ENCODE data around the gene AOX1. TPM values are rescaled to one million over a fixed set of nuclear protein-coding genes. Genes with fewer than 3 reads are reported as not detected.

Gene AOX1
- total and polyA plus RNA-seq, 10 of the 15 experiments (the other 5 are each of a cell fraction or from before 2014, with no cell fraction given) = 0.03 to 0.56 (median 0.19) TPM; not detected in 6

DNA sequence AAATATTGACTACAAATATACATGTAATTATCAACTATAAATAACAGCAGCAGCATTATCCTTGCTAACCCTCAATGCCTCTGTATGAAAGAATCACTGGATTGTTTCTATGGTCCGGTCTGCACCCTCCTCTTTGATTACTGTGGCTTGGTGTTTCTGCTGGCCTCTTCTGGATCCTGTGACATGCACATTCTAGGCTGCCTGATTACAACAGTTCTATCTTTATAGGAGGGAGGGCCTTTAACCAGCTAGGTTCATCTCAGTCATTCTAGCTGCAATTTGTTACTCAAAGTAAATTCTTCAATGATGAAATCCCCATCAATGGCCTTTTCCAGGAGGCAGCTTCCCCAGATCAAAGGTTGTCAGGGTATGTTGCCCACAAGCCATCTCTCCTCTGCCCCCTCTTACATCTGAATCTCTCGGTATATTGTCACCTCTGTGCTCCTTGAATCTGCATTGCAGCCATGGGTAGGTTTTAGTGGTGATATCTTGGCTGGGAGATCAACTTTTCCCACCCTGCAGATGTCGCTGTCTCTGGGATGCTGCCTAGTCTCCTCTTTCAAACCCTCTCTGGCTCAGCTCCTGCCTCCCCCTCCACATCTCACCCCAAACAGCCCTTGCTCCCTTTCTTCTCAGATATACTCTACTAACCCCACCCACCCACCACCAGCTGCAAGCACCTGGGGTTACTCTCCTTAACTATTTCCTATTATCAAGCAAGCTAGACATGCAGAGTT lies 119.7 kb downstream of the AOX1 start:
- no peaks in the 10 kb centered on the region for H3K79me2 ChIP-seq (ENCODE audit: control insufficient read depth, insufficient read depth, low read length)
- no peak overlapping the region for H3K4me2 ChIP-seq (ENCODE audit: control insufficient read depth, insufficient read depth)
- ChIA-PET POLR2A (interaction anchor here (0.6 kb wide), 2 partner anchors 186 to 222 kb away, joined by 3 read pairs; no protein-coding TSS in a partner anchor), RAD21 (ENCODE audit: unreplicated experiment) (interaction anchor here (0.7 to 2.6 kb wide), 3 partner anchors 127 to 727 kb away, joined by 3 to 21 read pairs (median 4); no protein-coding TSS in a partner anchor), CTCF (interaction anchor here (0.7 to 7.1 kb wide), 8 partner anchors 12 to 726 kb away, joined by 3 to 122 read pairs (median 4); no protein-coding TSS in a partner anchor), SMC1A (ENCODE audit: uncharacterized antibody, unreplicated experiment) (interaction anchor here (0.7 to 9.6 kb wide), 7 partner anchors 8 to 730 kb away, joined by 3 to 89 read pairs (median 6); no protein-coding TSS in a partner anchor)
- H2AFZ ChIP-seq (ENCODE audit: control insufficient read depth, low read depth, low read length) = no peak overlapping the region
- H3K27ac ChIP-seq (ENCODE audit: control insufficient read depth, insufficient read depth) = no peak overlapping the region
- no peak for ATAC-seq
- no peaks in the 10 kb centered on the region for H4K20me1 ChIP-seq (ENCODE audit: control insufficient read depth, insufficient read depth)
- FAIRE-seq = no peak
- H3K36me3 ChIP-seq (ENCODE audit: control insufficient read depth in 2 of 2, insufficient read depth in 2 of 2, low read length in 1 of 2) = no peaks in the 10 kb centered on the region
- H3K9ac ChIP-seq (ENCODE audit: control insufficient read depth, insufficient read depth, low read length) = no peak overlapping the region
- 38% methylated on average over 3 of the region's 3 CpGs for WGBS (ENCODE audit: insufficient coverage, insufficient replicate concordance, low lambda C conversion rate, missing lambda C conversion rate)
- no TSS peak for BruUV-seq (replicated peaks)
- no peak overlapping the region for H3K4me3 ChIP-seq
- in situ Hi-C loops (cut with MboI) = loop anchor here (10.0 kb wide), 2 partner anchors 221 to 731 kb away; no protein-coding TSS in a partner anchor
- DNase-seq (ENCODE audit: low read depth, low spot score) = no peak
- H3K9me3 ChIP-seq (replicated peaks; ENCODE audit: control insufficient read depth, insufficient read depth, low read length) = no peaks in the 10 kb centered on the region
- H3K4me1 ChIP-seq (ENCODE audit: control insufficient read depth, insufficient read depth, low read length) = no peaks in the 10 kb centered on the region
- intact Hi-C loops (cut with micrococcal nuclease; ENCODE audit: unreplicated experiment) = no loop called here
- TF ChIP-seq CHD4 (IDR thresholded peaks at IDR 0.05) = no peak
- TF ChIP-seq HDGF (IDR thresholded peaks at IDR 0.05) = no peak
- TF ChIP-seq, protein P1, sequence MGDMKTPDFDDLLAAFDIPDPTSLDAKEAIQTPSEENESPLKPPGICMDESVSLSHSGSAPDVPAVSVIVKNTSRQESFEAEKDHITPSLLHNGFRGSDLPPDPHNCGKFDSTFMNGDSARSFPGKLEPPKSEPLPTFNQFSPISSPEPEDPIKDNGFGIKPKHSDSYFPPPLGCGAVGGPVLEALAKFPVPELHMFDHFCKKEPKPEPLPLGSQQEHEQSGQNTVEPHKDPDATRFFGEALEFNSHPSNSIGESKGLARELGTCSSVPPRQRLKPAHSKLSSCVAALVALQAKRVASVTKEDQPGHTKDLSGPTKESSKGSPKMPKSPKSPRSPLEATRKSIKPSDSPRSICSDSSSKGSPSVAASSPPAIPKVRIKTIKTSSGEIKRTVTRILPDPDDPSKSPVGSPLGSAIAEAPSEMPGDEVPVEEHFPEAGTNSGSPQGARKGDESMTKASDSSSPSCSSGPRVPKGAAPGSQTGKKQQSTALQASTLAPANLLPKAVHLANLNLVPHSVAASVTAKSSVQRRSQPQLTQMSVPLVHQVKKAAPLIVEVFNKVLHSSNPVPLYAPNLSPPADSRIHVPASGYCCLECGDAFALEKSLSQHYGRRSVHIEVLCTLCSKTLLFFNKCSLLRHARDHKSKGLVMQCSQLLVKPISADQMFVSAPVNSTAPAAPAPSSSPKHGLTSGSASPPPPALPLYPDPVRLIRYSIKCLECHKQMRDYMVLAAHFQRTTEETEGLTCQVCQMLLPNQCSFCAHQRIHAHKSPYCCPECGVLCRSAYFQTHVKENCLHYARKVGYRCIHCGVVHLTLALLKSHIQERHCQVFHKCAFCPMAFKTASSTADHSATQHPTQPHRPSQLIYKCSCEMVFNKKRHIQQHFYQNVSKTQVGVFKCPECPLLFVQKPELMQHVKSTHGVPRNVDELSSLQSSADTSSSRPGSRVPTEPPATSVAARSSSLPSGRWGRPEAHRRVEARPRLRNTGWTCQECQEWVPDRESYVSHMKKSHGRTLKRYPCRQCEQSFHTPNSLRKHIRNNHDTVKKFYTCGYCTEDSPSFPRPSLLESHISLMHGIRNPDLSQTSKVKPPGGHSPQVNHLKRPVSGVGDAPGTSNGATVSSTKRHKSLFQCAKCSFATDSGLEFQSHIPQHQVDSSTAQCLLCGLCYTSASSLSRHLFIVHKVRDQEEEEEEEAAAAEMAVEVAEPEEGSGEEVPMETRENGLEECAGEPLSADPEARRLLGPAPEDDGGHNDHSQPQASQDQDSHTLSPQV (IDR thresholded peaks at IDR 0.05) = no peak
- TF ChIP-seq BCL3 (IDR thresholded peaks at IDR 0.05; ENCODE audit: borderline replicate concordance, insufficient read depth, low read depth, low read length, poor library complexity, severe bottlenecking) = no peak
- TF ChIP-seq CBFB (IDR thresholded peaks at IDR 0.05; ENCODE audit: low read depth) = no peak
- no peak for TF ChIP-seq NFXL1 (IDR thresholded peaks at IDR 0.05; ENCODE audit: borderline replicate concordance)
- no peak for TF ChIP-seq RELA (IDR thresholded peaks at IDR 0.05; ENCODE audit: borderline replicate concordance, partially characterized antibody)
- TF ChIP-seq FOXK2 (IDR thresholded peaks at IDR 0.05) = no peak
- no peak for TF ChIP-seq KAT2A (conservative IDR thresholded peaks at IDR 0.05; ENCODE audit: control insufficient read depth, low read depth, low read length)
- no peak for TF ChIP-seq WRNIP1 (IDR thresholded peaks at IDR 0.05; ENCODE audit: borderline replicate concordance, low read depth, low read length)
- no peak for TF ChIP-seq ZBED1 (IDR thresholded peaks at IDR 0.05; ENCODE audit: borderline replicate concordance)
- TF ChIP-seq JUND (IDR thresholded peaks at IDR 0.05; ENCODE audit: low read depth, low read length) = no peak
- no peak for TF ChIP-seq ZNF622 (IDR thresholded peaks at IDR 0.05)
- TF ChIP-seq NRF1 (conservative IDR thresholded peaks at IDR 0.05; ENCODE audit: low read depth, low read length) = no peak
- TF ChIP-seq GATAD2B (conservative IDR thresholded peaks at IDR 0.05; ENCODE audit: low read depth) = no peak
- TF ChIP-seq MYC (IDR thresholded peaks at IDR 0.05; ENCODE audit: insufficient read depth, insufficient read length, insufficient replicate concordance, low read length, severe bottlenecking) = no peak
- TF ChIP-seq ZNF24 (IDR thresholded peaks at IDR 0.05) = no peak
- peaks cover 0 to 2% of the 10 kb centered on the region in 2 experiments; a peak in 1 of 4 replicates for H3K27me3 ChIP-seq (replicated peaks in 1 of 2; ENCODE audit: control insufficient read depth in 2 of 2, insufficient read depth in 2 of 2, low read length in 1 of 2)

Data from GM12878 (cell line).